C4-2B (cell line): ENCODE results near the gene RPRD2.

Experiments used
- H3K27ac ChIP-seq: fragments of 450-650 bp; 2 replicates; pipeline ENCODE4 v1.5.1; 2017
- CTCF ChIP-seq: fragments of 450-650 bp; conservative IDR thresholded peaks from 2 replicates; pipeline ENCODE4 v1.5.1; 2017; ENCODE audit warnings: mild to moderate bottlenecking
- ZFX ChIP-seq: fragments of 450-650 bp; IDR thresholded peaks from 2 replicates; pipeline ENCODE4 v1.6.1; 2017

RPRD2 gene

GRCh38 chr1:150362721-150363425, 1.1 kb upstream of the RPRD2 start:
- TF ChIP-seq CTCF (no peak), ZFX (no peak)
- H3K27ac ChIP-seq = peak overlapping the region; percentile 87

GRCh38 chr1:150364231-150365003, 470 bp downstream of the RPRD2 start:
- peak overlapping the region; percentile 87 for H3K27ac ChIP-seq
- TF ChIP-seq CTCF = no peak
- TF ChIP-seq ZFX = peak; percentile 64; the same call in 1 of the 2 replicates

GRCh38 chr1:150365941-150366340, 2.0 kb downstream of the RPRD2 start:
- TF ChIP-seq CTCF (no peak), ZFX (no peak)
- H3K27ac ChIP-seq = peak overlapping the region; percentile 87

- TF ChIP-seq ZFX (no peak), CTCF (no peak)
- H3K27ac ChIP-seq = no peak overlapping the region
These were observed 2.7 kb downstream of the RPRD2 start for GRCh38 chr1:150366416-150367296.

- no peak overlapping the region for H3K27ac ChIP-seq
- TF ChIP-seq ZFX = no peak
- TF ChIP-seq CTCF = no peak
These were observed 7.2 kb downstream of the RPRD2 start for GRCh38 chr1:150371110-150371509.

- TF ChIP-seq ZFX = no peak
- TF ChIP-seq CTCF = no peak
- H3K27ac ChIP-seq = no peak overlapping the region
These were observed 8.6 kb downstream of the RPRD2 start for GRCh38 chr1:150372580-150372979.
